Mesenchymal stem cell (in vitro differentiated cells and primary cell): Measurements from ENCODE around the gene WEE1.
A peak's percentile ranks its signal among the peaks of the same experiment; 100 is the strongest.

Experiments
- DNase-seq: peaks from one replicate; pipeline ENCODE4 v3.0.0-alpha.2; 2013
- H2AFZ ChIP-seq: one replicate; pipeline ENCODE4 v1.6.1; 2013; ENCODE audit warnings: low read depth, mild to moderate bottlenecking, control low read depth, inconsistent platforms, low read length, moderate library complexity
- H2AK5ac ChIP-seq: 2 replicates; pipeline ENCODE4 v1.6.1; 2013; ENCODE audit warnings: low read length, moderate library complexity, mild to moderate bottlenecking, inconsistent platforms; ENCODE audit not compliant: severe bottlenecking
- H2BK120ac ChIP-seq: one replicate; pipeline ENCODE4 v1.6.1; 2013; ENCODE audit warnings: low read depth, mild to moderate bottlenecking, inconsistent platforms, low read length, moderate library complexity
- H2BK12ac ChIP-seq, 2 experiments: one replicate each; pipeline ENCODE4 v1.6.1; 2013; ENCODE audit warnings: inconsistent platforms in 2 of 2, low read length in 2 of 2, mild to moderate bottlenecking in 2 of 2, moderate library complexity in 2 of 2, control low read depth in 1 of 2
- H2BK15ac ChIP-seq: one replicate; pipeline ENCODE4 v1.6.1; 2013; ENCODE audit warnings: mild to moderate bottlenecking, low read depth, inconsistent platforms; ENCODE audit not compliant: poor library complexity, severe bottlenecking
- H2BK5ac ChIP-seq: 2 replicates; pipeline ENCODE4 v1.6.1; 2013; ENCODE audit warnings: low read depth, mild to moderate bottlenecking, low read length, control low read depth, inconsistent platforms; ENCODE audit not compliant: poor library complexity, severe bottlenecking
- H3K14ac ChIP-seq, 2 experiments: one replicate each; pipeline ENCODE4 v1.6.1; 2013; ENCODE audit warnings: inconsistent platforms in 2 of 2, low read length in 2 of 2, control low read depth in 1 of 2, mild to moderate bottlenecking in 1 of 2, moderate library complexity in 1 of 2
- H3K18ac ChIP-seq, 2 experiments: one replicate each; pipeline ENCODE4 v1.6.1; 2013; ENCODE audit warnings: inconsistent platforms in 2 of 2, low read length in 2 of 2, control low read depth in 1 of 2, low read depth in 1 of 2, mild to moderate bottlenecking in 1 of 2
- H3K23ac ChIP-seq, 2 experiments: one replicate each; pipeline ENCODE4 v1.6.1; 2013; ENCODE audit warnings: inconsistent platforms in 2 of 2, low read length in 2 of 2, mild to moderate bottlenecking in 2 of 2, moderate library complexity in 2 of 2, control low read depth in 1 of 2
- H3K27ac ChIP-seq: 2 replicates; pipeline ENCODE4 v1.5.1; 2013; ENCODE audit warnings: mild to moderate bottlenecking, moderate library complexity, low read length, control low read depth, inconsistent platforms; ENCODE audit not compliant: poor library complexity, severe bottlenecking
- H3K27me3 ChIP-seq, 2 experiments: 2 replicates each; pipeline versions ENCODE4 v1.6.1 to v1.7.0; 2013; ENCODE audit warnings: low read length in 2 of 2, mild to moderate bottlenecking in 2 of 2, moderate library complexity in 2 of 2, control low read depth in 1 of 2, inconsistent platforms in 1 of 2; ENCODE audit not compliant: control insufficient read depth in 1 of 2, insufficient read depth in 1 of 2
- H3K36me3 ChIP-seq, 2 experiments: 2 replicates each; pipeline versions ENCODE4 v1.6.1 to v1.7.0; 2013; ENCODE audit warnings: low read length in 2 of 2, control low read depth in 1 of 2, inconsistent platforms in 1 of 2, low read depth in 1 of 2, mild to moderate bottlenecking in 1 of 2; ENCODE audit not compliant: insufficient read depth in 2 of 2, control insufficient read depth in 1 of 2
- H3K4ac ChIP-seq, 2 experiments: one replicate each; pipeline ENCODE4 v1.6.1; 2013; ENCODE audit warnings: inconsistent platforms in 2 of 2, low read length in 2 of 2, mild to moderate bottlenecking in 2 of 2, moderate library complexity in 2 of 2, control low read depth in 1 of 2, low read depth in 1 of 2
- H3K4me1 ChIP-seq: 2 replicates; pipeline ENCODE4 v1.6.1; 2013; ENCODE audit warnings: low read depth, low read length, control low read depth; ENCODE audit not compliant: control insufficient read depth, insufficient read depth
- H3K4me2 ChIP-seq: 2 replicates; pipeline ENCODE4 v1.6.1; 2013; ENCODE audit warnings: low read length, mild to moderate bottlenecking, inconsistent platforms; ENCODE audit not compliant: poor library complexity, severe bottlenecking
- H3K4me3 ChIP-seq, 2 experiments: 2 replicates each; pipeline versions ENCODE4 v1.5.1 to v1.7.0; 2013; ENCODE audit warnings: low read length in 2 of 2, mild to moderate bottlenecking in 2 of 2, control low read depth in 1 of 2, low read depth in 1 of 2; ENCODE audit not compliant: insufficient read depth in 1 of 2
- H3K79me1 ChIP-seq: replicated peaks from 2 replicates; pipeline ENCODE4 v1.6.1; 2013; ENCODE audit warnings: mild to moderate bottlenecking, control low read depth, low read length, inconsistent platforms; ENCODE audit not compliant: poor library complexity, severe bottlenecking
- H3K9ac ChIP-seq: 2 replicates; pipeline ENCODE4 v1.7.0; 2013; ENCODE audit warnings: mild to moderate bottlenecking, low read length, moderate library complexity
- H3K9me3 ChIP-seq: 2 replicates; pipeline ENCODE4 v1.7.0; 2013; ENCODE audit warnings: mild to moderate bottlenecking, low read length; ENCODE audit not compliant: control insufficient read depth
- H4K8ac ChIP-seq: one replicate; pipeline ENCODE4 v1.6.1; 2013; ENCODE audit warnings: inconsistent platforms, mild to moderate bottlenecking, low read length, moderate library complexity
- H4K91ac ChIP-seq: one replicate; pipeline ENCODE4 v1.6.1; 2013; ENCODE audit warnings: mild to moderate bottlenecking, low read length, inconsistent platforms
- WGBS: methylation state at CpG from one replicate; pipeline ENCODE4 v1.1.7; 2013; ENCODE audit warnings: mixed read lengths; 5-methylcytosine and 5-hydroxymethylcytosine counted together

The WEE1 gene

DNA sequence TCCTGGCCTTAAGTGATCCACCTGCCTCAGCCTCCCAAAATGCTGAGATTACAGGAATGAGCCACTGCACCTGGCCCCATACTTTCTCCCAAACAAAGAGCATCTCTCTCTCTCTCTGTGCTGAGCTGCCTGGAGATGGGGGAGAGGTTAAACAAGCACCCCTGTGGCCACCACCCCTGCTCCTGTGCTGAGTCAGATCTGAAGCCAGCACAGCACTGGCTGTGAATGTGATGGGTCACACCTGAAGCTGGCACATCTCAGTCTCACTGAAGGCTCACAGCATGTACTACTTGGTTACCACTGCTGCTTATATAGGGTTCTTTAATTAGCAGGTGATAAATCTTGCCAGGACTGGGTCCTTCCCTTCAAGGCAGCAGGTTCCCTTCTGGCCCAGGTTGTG lies 10.8 kb upstream of the WEE1 start:
- Histone ChIP-seq H3K27ac (no peak overlapping the region), H3K4me2 (no peak overlapping the region), H3K36me3 (no peaks in the 10 kb centered on the region), H3K9ac (no peak overlapping the region), H3K14ac (no peak overlapping the region), H3K4ac (no peak overlapping the region), H2BK15ac (peak overlapping the region; percentile 34), H3K27me3 (no peaks in the 10 kb centered on the region), H4K8ac (no peak overlapping the region), H2BK5ac (no peak overlapping the region), H3K9me3 (peaks cover 7% of the 10 kb centered on the region), H2AFZ (no peak overlapping the region), H3K4me3 (no peak overlapping the region), H3K23ac (no peak overlapping the region), H3K4me1 (peaks cover 10% of the 10 kb centered on the region), H2AK5ac (no peak overlapping the region), H4K91ac (no peak overlapping the region), H3K18ac (no peak overlapping the region), H2BK120ac (no peak overlapping the region), H3K79me1 (no peaks in the 10 kb centered on the region), H2BK12ac (no peak overlapping the region)
- no peak for DNase-seq

DNA sequence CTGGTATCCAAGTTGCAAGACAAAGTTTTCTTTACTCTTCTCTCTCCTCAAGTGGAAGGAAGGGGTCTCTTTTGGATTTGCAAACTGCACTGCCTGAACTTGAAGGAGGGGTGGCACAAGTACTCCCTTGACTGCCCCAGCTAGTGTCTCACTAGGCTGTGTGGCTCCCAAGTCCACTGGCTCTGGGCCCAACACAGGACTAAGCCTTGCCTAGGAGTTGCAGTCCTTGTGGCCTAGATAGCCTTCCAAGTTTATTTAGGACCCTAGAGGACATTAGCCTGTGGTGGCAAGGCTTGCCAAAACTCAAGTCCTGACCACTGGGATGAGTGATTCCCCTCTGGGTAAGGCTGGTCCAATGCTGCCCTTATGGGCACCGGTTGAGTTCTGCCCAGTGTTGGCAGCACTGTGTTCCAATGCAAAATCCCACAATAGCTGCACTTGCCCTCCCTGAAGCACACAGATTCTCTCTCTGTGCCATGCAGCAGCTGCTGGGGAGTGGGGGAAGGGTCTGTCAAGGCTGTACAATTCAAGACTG lies 10.2 kb upstream of the WEE1 start:
- no peak overlapping the region for H3K27ac ChIP-seq
- no peak overlapping the region for H2BK5ac ChIP-seq
- no peak overlapping the region for H3K4me2 ChIP-seq
- H3K4me1 ChIP-seq: peaks cover 10% of the 10 kb centered on the region
- no peak overlapping the region for H3K23ac ChIP-seq
- 100% methylated on average over 1 of the region's 1 CpG for WGBS
- DNase-seq: no peak
- no peak overlapping the region for H3K14ac ChIP-seq
- peak overlapping the region; percentile 15 for H2AK5ac ChIP-seq
- no peak overlapping the region for H3K4ac ChIP-seq
- no peaks in the 10 kb centered on the region for H3K27me3 ChIP-seq
- no peak overlapping the region for H3K9ac ChIP-seq
- H3K36me3 ChIP-seq: no peaks in the 10 kb centered on the region
- peak overlapping the region; percentile 34 for H2BK15ac ChIP-seq
- H3K4me3 ChIP-seq: no peak overlapping the region
- H3K9me3 ChIP-seq: peaks cover 7% of the 10 kb centered on the region
- no peak overlapping the region for H2BK12ac ChIP-seq
- no peak overlapping the region for H2BK120ac ChIP-seq
- H4K8ac ChIP-seq: no peak overlapping the region
- no peak overlapping the region for H2AFZ ChIP-seq
- no peak overlapping the region for H3K18ac ChIP-seq
- no peak overlapping the region for H4K91ac ChIP-seq
- no peaks in the 10 kb centered on the region for H3K79me1 ChIP-seq

DNA sequence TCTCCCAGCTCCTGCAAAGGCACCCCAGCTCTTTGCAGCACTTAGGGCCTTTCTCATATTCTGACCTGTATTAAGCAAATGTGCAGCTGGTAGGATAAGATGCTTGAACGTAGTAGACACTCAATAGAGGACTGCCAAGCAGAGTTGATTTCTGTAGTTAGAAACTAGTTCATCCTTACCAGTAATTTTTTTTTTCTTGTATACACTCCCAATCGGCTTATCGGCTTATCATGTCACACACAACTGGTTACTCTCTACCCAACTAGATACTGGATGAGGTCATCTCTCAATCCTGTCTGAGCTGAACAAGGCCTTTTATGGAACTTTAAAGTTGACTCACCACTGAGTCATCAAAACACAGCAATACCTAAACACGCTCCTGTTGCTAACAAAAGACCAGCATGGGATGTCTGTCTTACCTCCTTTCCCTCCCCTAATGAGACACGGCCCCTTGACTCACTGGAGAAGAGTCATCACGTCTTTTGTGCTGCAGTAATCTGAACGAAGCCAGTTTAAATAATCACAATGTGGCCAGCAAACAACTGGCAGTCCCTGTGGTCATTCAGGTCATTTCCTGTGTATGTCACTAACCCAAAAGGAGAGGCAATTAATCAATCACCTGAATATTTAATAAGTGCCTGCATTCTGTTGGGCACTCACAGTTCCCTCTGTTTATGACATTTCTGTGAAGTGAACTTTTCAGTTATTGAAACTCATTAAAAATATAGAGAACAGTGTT lies 7.5 kb upstream of the WEE1 start:
- Histone ChIP-seq H3K36me3 (no peaks in the 10 kb centered on the region), H3K4me2 (no peak overlapping the region), H3K4me1 (peaks cover 15% of the 10 kb centered on the region), H3K9me3 (peaks cover 7% of the 10 kb centered on the region), H3K18ac (peak overlapping the region in 1 of 2 experiments; percentile 60), H3K79me1 (peaks cover 4% of the 10 kb centered on the region), H2BK15ac (no peak overlapping the region), H2BK120ac (peak overlapping the region; percentile 91), H3K4ac (peak overlapping the region in 1 of 2 experiments; percentile 66), H2AK5ac (peak overlapping the region; percentile 93), H3K14ac (no peak overlapping the region), H4K8ac (peak overlapping the region; percentile 61), H2AFZ (no peak overlapping the region), H4K91ac (no peak overlapping the region), H2BK5ac (peak overlapping the region; percentile 87), H3K4me3 (peak overlapping the region in 1 of 2 experiments; percentile 10), H3K9ac (peak overlapping the region; percentile 91), H3K27me3 (no peaks in the 10 kb centered on the region), H2BK12ac (peak overlapping the region in 1 of 2 experiments; percentile 18), H3K23ac (no peak overlapping the region), H3K27ac (peak overlapping the region; percentile 98)
- under 1% methylated on average over 7 of the region's 7 CpGs for WGBS
- DNase-seq: peak; percentile 100

DNA sequence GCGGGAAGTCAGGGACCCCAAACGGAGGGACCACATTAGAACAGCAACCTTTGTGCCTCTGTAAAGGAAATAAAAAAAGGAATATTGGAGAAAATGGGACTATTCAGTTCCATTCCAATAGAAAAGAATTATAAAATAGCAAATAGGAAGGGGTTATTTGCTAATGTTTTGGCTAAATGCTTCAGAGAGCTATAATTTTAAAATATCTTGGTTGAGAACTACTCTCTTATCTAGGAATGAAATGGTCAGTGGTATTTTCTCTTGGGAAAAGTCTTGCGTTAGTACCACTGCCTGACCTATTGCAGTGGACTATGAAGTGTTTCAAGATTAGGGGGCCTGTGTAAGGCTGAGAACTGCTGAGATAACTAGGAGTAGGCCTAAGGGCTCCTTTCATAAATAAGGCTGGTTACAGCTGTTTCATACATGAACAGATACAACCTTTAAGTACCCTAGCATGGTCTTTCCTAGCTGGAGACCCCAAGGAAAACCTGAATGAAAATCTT lies 6.9 kb upstream of the WEE1 start:
- peak overlapping the region; percentile 53 for H2BK5ac ChIP-seq
- peaks cover 16% of the 10 kb centered on the region for H3K4me1 ChIP-seq
- H3K4me2 ChIP-seq: no peak overlapping the region
- peaks cover 3% of the 10 kb centered on the region for H3K9me3 ChIP-seq
- peak overlapping the region; percentile 91 for H3K9ac ChIP-seq
- H3K14ac ChIP-seq: no peak overlapping the region
- peak overlapping the region; percentile 98 for H3K27ac ChIP-seq
- H2BK12ac ChIP-seq: no peak overlapping the region
- peak overlapping the region in 1 of 2 experiments; percentile 10 for H3K4me3 ChIP-seq
- DNase-seq: peak; percentile 95
- peak overlapping the region; percentile 91 for H2BK120ac ChIP-seq
- H3K4ac ChIP-seq: no peak overlapping the region
- H2AFZ ChIP-seq: no peak overlapping the region
- H3K36me3 ChIP-seq: no peaks in the 10 kb centered on the region
- peaks cover 4% of the 10 kb centered on the region for H3K79me1 ChIP-seq
- no peak overlapping the region for H4K91ac ChIP-seq
- no peak overlapping the region for H4K8ac ChIP-seq
- no peak overlapping the region for H2BK15ac ChIP-seq
- peak overlapping the region; percentile 91 for H2AK5ac ChIP-seq
- H3K23ac ChIP-seq: no peak overlapping the region
- 10% methylated on average over 2 of the region's 3 CpGs for WGBS
- H3K27me3 ChIP-seq: no peaks in the 10 kb centered on the region
- peak overlapping the region in 1 of 2 experiments; percentile 60 for H3K18ac ChIP-seq
